OCI-LY7 (cell line): ENCODE measurements around the gene WWOX. TPM values are rescaled to one million over a fixed set of nuclear protein-coding genes. Genes with fewer than 3 reads are reported as not detected.

Experiments
- BruUV-seq: library from RNA; stranded (reverse); fragments of 400-500 nt; replicated peaks from 2 replicates; lab custom pipeline; 2021; lab: Mats Ljungman, UMichigan
- CTCF ChIA-PET: fragments of 300-600 bp; sonication (Branson Sonifier 250); formaldehyde crosslinking; loops from one replicate; lab custom pipeline; 2022; ENCODE audit warnings: antibody characterized with exemption; ENCODE audit not compliant: unreplicated experiment; lab: Charles Lee
- POLR2A ChIA-PET: fragments of 300-600 bp; sonication (Branson Sonifier 250); formaldehyde crosslinking; loops from one replicate; lab custom pipeline; 2022; ENCODE audit warnings: antibody characterized with exemption; lab: Charles Lee
- DNase-seq: peaks from one replicate; pipeline ENCODE4 v3.0.0-alpha.2; 2015; ENCODE audit warnings: low spot score
- H2AFZ ChIP-seq: fragments of 200-600 bp; sonication (generic), shearing (Covaris generic); 2 replicates; pipeline ENCODE4 v1.6.1; 2014; ENCODE audit warnings: mild to moderate bottlenecking, antibody characterized with exemption, low read length, moderate library complexity
- H3K27ac ChIP-seq: fragments of 200-600 bp; sonication (generic); 2 replicates; pipeline ENCODE4 v1.5.1; 2014; ENCODE audit warnings: mixed run types, low read depth, mild to moderate bottlenecking, moderate library complexity, low read length, inconsistent platforms; ENCODE audit not compliant: poor library complexity, severe bottlenecking
- H3K36me3 ChIP-seq: fragments of 200-600 bp; sonication (generic); 2 replicates; pipeline ENCODE4 v1.6.1; 2014; ENCODE audit warnings: mild to moderate bottlenecking, antibody characterized with exemption, low read length, moderate library complexity, mixed read lengths; ENCODE audit not compliant: insufficient read depth
- H3K4me1 ChIP-seq: fragments of 200-600 bp; sonication (generic); 2 replicates; pipeline ENCODE4 v1.5.1; 2014; ENCODE audit warnings: mild to moderate bottlenecking, low read length; ENCODE audit not compliant: insufficient read depth, poor library complexity, severe bottlenecking
- H3K4me2 ChIP-seq: fragments of 200-600 bp; sonication (generic); 2 replicates; pipeline ENCODE4 v1.6.1; 2014; ENCODE audit warnings: mild to moderate bottlenecking, low read length
- H3K4me3 ChIP-seq: fragments of 200-600 bp; sonication (generic); 2 replicates; pipeline ENCODE4 v1.5.1; 2014; ENCODE audit warnings: mild to moderate bottlenecking, low read depth, low read length; ENCODE audit not compliant: poor library complexity, severe bottlenecking
- H3K79me2 ChIP-seq: fragments of 200-600 bp; sonication (generic); 2 replicates; pipeline ENCODE4 v1.6.1; 2016; ENCODE audit warnings: low read depth, mild to moderate bottlenecking, low read length, moderate library complexity, mixed read lengths; ENCODE audit not compliant: insufficient read depth
- H3K9me2 ChIP-seq: fragments of 200-600 bp; sonication (generic); 2 replicates; pipeline ENCODE4 v1.6.1; 2016; ENCODE audit warnings: mild to moderate bottlenecking, low read length, mixed read lengths; ENCODE audit not compliant: insufficient read depth
- H3K9me3 ChIP-seq: fragments of 200-600 bp; sonication (generic); 2 replicates; pipeline ENCODE4 v1.6.1; 2014; ENCODE audit warnings: mild to moderate bottlenecking, mixed run types, low read length, mixed read lengths
- H4K20me1 ChIP-seq: fragments of 200-600 bp; sonication (generic); 2 replicates; pipeline ENCODE4 v1.6.1; 2014; ENCODE audit warnings: mild to moderate bottlenecking, antibody characterized with exemption, low read length, moderate library complexity, mixed read lengths; ENCODE audit not compliant: insufficient read depth
- CTCF ChIP-seq: fragments of 200-600 bp; sonication (generic); conservative IDR thresholded peaks from 2 replicates; pipeline ENCODE4 v1.5.1; 2014; ENCODE audit warnings: mild to moderate bottlenecking, antibody characterized with exemption, low read length, moderate library complexity, mixed read lengths
- EZH2phosphoT487 ChIP-seq: fragments of 200-600 bp; sonication (generic); IDR thresholded peaks from 2 replicates; pipeline ENCODE4 v1.6.1; 2018; ENCODE audit warnings: low read depth, borderline replicate concordance, mild to moderate bottlenecking, mixed run types, antibody characterized with exemption, low read length, moderate library complexity, mixed read lengths
- intact Hi-C: fragments of 100-400 bp; cut with micrococcal nuclease; formaldehyde crosslinking; loops from one replicate; pipeline ENCODE4 v1.10.0; 2022; ENCODE audit not compliant: unreplicated experiment
- total RNA-seq, 2 experiments: library from RNA; depleted of rRNA in 1 of 2; stranded (reverse); fragments of >200 nt in 1 of 2; shearing (Covaris generic) in 1 of 2; gene quantifications; 2 replicates each; pipeline ENCODE4 v1.2.3, GENCODE V29; 2014 to 2022

WWOX gene
- total RNA-seq, 2 experiments from 2014 or later, result 40.2 to 47.6 TPM

DNA sequence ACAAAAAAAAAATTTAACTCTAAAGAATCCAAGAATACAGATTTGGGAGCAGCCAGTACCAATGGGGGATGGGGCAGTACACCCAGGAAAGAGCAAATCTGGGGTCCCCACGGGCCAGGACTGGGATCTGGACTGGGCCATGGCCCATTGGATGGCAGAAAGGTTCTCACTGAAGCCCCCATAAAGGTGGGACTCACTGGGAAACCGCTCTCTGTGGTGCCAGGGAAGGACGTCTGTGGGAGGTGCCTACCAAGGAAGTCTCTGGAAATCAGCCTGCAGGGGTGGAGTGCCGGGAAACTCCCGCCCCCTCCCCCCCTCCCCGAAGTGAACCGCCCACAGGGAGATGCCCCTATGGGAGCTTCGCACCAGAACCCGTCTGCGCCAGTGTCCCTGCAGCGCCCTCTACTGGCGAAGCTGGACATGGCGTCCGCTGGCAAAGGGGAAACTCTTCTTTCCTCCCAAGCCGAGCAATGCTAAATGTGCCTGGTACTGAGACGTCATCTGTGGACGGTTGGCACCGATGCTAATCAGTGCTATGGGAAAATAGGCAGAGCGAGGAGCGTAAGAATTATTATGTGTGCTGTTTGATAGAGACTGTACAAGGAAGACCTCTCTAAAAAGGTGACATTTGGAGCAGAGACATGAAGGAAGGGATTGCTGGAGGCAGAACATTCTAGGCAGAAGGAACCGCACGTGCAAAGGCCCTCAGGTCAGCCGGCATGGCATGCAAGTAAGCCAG, 671.1 kb downstream of the WWOX start:
- H3K36me3 ChIP-seq, result no peaks in the 10 kb centered on the region
- intact Hi-C loops, result loop anchor here (2.0 to 10.0 kb wide), 4 partner anchors 66 to 648 kb away; no protein-coding TSS in a partner anchor
- BruUV-seq, result no TSS peak
- CTCF ChIA-PET, result no interaction called here
- no peak for TF ChIP-seq EZH2phosphoT487
- TF ChIP-seq CTCF, result peak; percentile 79
- H3K4me2 ChIP-seq, result no peak overlapping the region
- H3K79me2 ChIP-seq, result no peaks in the 10 kb centered on the region
- H3K9me2 ChIP-seq, result no peaks in the 10 kb centered on the region
- H3K4me1 ChIP-seq, result no peaks in the 10 kb centered on the region
- no peak overlapping the region for H3K4me3 ChIP-seq
- H3K27ac ChIP-seq, result no peak overlapping the region
- peak; percentile 61 for DNase-seq
- no peak overlapping the region for H2AFZ ChIP-seq
- POLR2A ChIA-PET, result interaction anchor here (0.9 kb wide), 1 partner anchor 65 kb away, joined by 6 read pairs; no protein-coding TSS in a partner anchor
- no peaks in the 10 kb centered on the region for H4K20me1 ChIP-seq
- no peaks in the 10 kb centered on the region for H3K9me3 ChIP-seq

DNA sequence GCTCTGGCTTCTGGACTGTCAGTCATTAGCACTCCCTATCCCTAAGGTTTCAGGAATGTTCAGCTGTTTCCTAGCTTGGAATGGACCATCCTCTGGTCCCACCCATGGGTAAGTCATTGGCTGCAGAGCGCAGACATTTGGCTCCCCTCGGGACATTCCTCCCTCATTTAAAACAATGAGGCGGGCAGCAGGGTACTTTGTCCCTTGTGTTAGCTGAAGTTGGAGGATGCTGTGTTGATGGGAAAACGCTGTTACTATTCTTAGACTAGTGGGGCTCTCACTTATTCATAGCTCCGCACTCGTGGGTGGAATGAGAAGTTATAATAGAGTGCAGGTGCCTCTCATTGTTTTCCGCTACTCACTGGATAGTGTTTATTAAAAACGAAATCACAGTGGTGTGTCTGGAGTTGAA, 673.8 kb downstream of the WWOX start:
- H3K4me1 ChIP-seq, result no peaks in the 10 kb centered on the region
- no peak overlapping the region for H3K4me3 ChIP-seq
- H3K9me3 ChIP-seq, result no peaks in the 10 kb centered on the region
- H3K27ac ChIP-seq, result no peak overlapping the region
- no peak for TF ChIP-seq CTCF
- H2AFZ ChIP-seq, result no peak overlapping the region
- H4K20me1 ChIP-seq, result no peaks in the 10 kb centered on the region
- ChIA-PET POLR2A (interaction anchor here (0.6 kb wide), 1 partner anchor 49 kb away, joined by 3 read pairs; no protein-coding TSS in a partner anchor), CTCF (no interaction called here)
- intact Hi-C loops, result loop anchor here (10.0 kb wide), 1 partner anchor 178 kb away; no protein-coding TSS in a partner anchor
- no TSS peak for BruUV-seq
- DNase-seq, result no peak
- no peaks in the 10 kb centered on the region for H3K79me2 ChIP-seq
- no peaks in the 10 kb centered on the region for H3K36me3 ChIP-seq
- H3K4me2 ChIP-seq, result no peak overlapping the region
- H3K9me2 ChIP-seq, result no peaks in the 10 kb centered on the region

DNA sequence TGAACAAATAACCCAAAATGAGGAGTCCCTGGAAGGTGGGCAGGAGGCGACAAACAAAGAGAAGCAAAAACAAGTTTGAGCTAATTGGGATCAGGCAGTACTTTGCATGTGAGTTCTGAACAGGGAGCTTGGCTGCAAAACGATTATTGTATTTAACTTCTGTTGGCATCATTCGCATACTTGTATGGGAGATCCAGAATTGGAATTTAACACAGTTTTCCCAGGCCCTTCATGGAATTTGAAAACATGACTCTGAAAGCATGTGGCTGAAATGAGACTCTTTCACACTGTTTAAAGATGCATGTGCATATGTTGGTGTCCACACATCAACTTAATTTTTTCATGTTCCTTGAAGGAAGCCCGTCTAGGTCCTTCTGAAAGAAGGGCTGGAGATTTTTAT, 674.3 kb downstream of the WWOX start:
- TF ChIP-seq EZH2phosphoT487 (no peak), CTCF (no peak)
- H3K4me3 ChIP-seq, result no peak overlapping the region
- POLR2A ChIA-PET, result interaction anchor here (0.6 kb wide), 1 partner anchor 49 kb away, joined by 3 read pairs; no protein-coding TSS in a partner anchor
- H3K9me2 ChIP-seq, result no peaks in the 10 kb centered on the region
- H3K36me3 ChIP-seq, result no peaks in the 10 kb centered on the region
- intact Hi-C loops, result loop anchor here (10.0 kb wide), 1 partner anchor 179 kb away; no protein-coding TSS in a partner anchor
- CTCF ChIA-PET, result no interaction called here
- DNase-seq, result no peak
- H3K79me2 ChIP-seq, result no peaks in the 10 kb centered on the region
- no peak overlapping the region for H3K27ac ChIP-seq
- no peak overlapping the region for H2AFZ ChIP-seq
- H3K4me2 ChIP-seq, result no peak overlapping the region
- BruUV-seq, result no TSS peak
- H3K9me3 ChIP-seq, result no peaks in the 10 kb centered on the region
- no peaks in the 10 kb centered on the region for H4K20me1 ChIP-seq
- H3K4me1 ChIP-seq, result no peaks in the 10 kb centered on the region
